Dermis blood vessel endothelial cell (primary cell): ENCODE results near the gene DUSP18. TPM values are rescaled to one million over a fixed set of nuclear protein-coding genes. Genes with fewer than 3 reads are reported as not detected.
"Not testable (repeated sequence)": the region's sequence is repeated elsewhere in the genome, so short reads cannot be mapped to it uniquely, and the experiment has no call there.

Experiments used
- DNase-seq: peaks from one replicate; pipeline ENCODE4 v3.0.0; 2010
- total RNA-seq: library from RNA; depleted of rRNA; stranded (reverse); fragments of >200 nt; gene quantifications from 2 replicates; pipeline ENCODE4 v1.2.3, GENCODE V29; 2014

DUSP18 gene
- total RNA-seq, 1 donor from 2014 or later: 14.0 TPM

GRCh38 chr22:30636226-30637077 is 31.2 kb downstream of the DUSP18 start:
- DNase-seq: peak; percentile 55

- DNase-seq: peak; percentile 94
Observed at GRCh38 chr22:30635273-30636225, 32.1 kb downstream of the DUSP18 start, which contains the start of gene SLC35E4. Gene SLC35E4, plus strand, starts transcription at chr22:30635781. Its CDS starts 670 bp downstream, at chr22:30636451.

- peak; percentile 93 for DNase-seq
Observed at GRCh38 chr22:30634471-30635233, 33.0 kb downstream of the DUSP18 start.

DNA sequence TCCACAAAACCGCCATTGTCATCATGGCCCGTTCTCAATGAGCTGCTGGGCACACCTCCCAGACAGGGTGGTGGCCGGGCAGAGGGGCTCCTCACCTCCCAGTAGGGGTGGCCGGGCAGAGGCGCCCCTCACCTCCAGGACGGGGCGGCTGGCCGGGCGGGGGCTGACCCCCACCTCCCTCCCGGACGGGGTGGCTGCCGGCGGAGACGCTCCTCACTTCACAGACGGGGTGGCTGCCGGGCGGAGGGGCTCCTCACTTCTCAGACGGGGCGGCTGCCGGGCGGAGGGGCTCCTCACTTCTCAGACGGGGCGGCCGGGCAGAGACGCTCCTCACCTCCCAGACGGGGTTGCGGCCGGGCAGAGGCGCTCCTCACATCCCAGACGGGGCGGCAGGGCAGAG is 36.2 kb downstream of the DUSP18 start:
- not testable (repeated sequence) for DNase-seq

DNA sequence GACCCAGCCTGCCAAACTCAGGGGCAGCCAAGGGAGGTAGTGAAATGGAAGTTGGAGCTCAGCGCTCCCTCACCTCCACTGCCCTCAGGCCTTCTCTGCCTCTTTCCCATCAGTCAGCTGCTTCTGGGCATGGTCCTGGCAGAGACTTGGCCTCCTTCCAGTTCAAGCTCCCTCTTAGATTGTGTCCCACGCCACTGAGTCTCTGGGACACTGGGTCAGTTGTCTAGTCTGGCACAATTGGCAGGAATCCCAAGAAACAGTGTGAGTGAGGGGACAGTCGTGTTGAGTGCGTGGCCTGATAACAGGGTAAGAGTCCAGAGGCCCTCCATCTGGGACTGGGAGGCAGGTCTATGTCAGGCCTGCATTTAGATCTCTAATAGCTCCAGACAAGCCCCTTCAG is 39.2 kb downstream of the DUSP18 start:
- no peak for DNase-seq

- DNase-seq: peak; percentile 68
Observed at GRCh38 chr22:30627471-30627870, 40.2 kb downstream of the DUSP18 start.

GRCh38 chr22:30626413-30626812 is 41.3 kb downstream of the DUSP18 start:
- no peak for DNase-seq

DNA sequence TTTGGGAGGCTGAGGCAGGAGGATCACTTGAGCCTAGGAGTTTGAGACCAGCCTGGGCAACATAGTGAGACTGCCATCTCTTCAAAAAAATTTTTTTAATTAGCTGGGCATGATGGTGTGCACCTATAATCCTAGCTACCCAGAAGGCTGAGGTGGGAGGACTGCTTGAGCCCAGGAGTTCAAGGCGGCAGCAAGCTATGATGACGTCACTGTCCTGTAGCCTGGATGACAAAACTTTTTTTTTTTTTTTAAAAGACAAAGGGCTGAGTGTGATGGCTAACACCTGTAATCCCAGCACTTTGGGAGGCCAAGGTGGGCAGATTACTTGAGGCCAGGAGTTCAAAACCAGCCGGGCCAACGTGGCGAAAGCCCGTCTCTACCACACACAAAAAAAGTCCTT is 47.8 kb downstream of the DUSP18 start:
- DNase-seq: not testable (repeated sequence)

- DNase-seq: no peak
Observed at GRCh38 chr22:30617819-30618218, 49.9 kb downstream of the DUSP18 start.

DNA sequence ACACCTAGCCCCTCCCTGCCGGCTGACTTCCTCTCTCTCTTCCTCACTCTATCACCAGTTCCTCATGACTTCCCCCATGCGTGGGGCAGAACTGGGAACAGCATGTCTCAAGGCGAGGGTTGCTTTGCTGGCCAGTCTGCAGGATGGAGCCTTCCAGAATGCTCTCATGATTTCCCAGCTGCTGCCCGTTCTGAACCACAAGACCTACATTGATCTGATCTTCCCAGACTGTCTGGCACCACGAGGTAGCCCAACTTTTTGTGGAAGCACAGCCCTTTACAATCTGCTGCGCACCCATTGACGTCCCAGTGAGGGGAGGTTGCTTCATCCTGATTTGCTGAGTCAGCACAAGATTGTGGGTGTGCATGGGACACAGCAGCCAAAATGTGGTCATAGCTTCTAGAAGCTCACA is 52.1 kb downstream of the DUSP18 start:
- no peak for DNase-seq

DNA sequence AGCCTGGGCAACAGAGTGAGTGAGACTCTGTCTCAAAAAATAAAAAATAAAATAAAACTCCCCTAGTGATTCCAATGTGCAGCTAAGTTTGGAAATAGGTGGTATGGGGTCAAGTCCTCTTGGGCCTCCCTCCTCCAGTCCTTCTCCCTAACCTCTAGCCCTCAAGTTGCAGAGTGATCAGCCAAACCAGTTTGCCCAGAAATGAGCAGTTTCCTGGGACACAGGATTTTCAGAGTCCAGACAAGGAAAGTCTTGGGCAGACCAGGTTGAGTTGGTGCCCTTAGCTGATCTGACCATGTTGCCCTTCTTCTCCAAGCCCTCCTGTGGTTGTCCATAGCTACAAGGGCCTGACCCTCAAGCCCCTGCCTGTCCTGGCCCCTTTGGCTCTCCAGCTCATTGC is 52.8 kb downstream of the DUSP18 start:
- DNase-seq: no peak

DNA sequence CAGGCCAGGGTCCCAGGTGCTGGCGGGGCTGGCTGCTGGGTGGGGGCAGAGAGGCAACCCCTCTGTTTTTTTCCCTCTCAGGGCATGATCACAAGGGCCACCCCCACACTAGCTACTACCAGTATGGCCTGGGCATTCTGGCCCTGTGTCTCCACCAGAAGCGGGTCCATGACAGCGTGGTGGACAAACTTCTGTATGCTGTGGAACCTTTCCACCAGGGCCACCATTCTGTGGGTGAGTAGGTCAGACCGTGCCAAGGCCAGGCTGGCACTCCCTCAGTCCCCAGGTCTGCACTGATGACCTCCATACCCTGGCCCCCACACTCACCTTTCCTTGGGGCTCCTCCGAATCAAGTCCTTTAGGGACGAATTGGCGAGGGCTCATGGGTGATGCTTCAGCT is 53.4 kb downstream of the DUSP18 start:
- no peak for DNase-seq

- DNase-seq: no peak
Observed at GRCh38 chr22:30612789-30613188, 54.9 kb downstream of the DUSP18 start.

Other genes with a start within 250 kb of the DUSP18 start
- gene MTFP1, start 242.1 kb downstream of the DUSP18 start, total RNA-seq: 31.7 and 36.8 TPM in 2 replicates
- not detected in 2 replicates for gene SEC14L3, start 195.9 kb downstream of the DUSP18 start, total RNA-seq
- 0.17 and 0.74 TPM in 2 replicates for gene SEC14L4, start 162.2 kb downstream of the DUSP18 start, total RNA-seq
- gene SEC14L6, start 121.1 kb downstream of the DUSP18 start, total RNA-seq: 0.05 and 0.34 TPM in 2 replicates
- gene GAL3ST1, start 93.2 kb downstream of the DUSP18 start, total RNA-seq: 0.05 and 0.17 TPM in 2 replicates
- 67.2 and 98.6 TPM in 2 replicates for gene PES1, start 76.0 kb downstream of the DUSP18 start, total RNA-seq
- 63.1 and 101 TPM in 2 replicates for gene TCN2, start 60.7 kb downstream of the DUSP18 start, total RNA-seq
- 30.8 and 40.7 TPM in 2 replicates for gene SLC35E4, start 32.1 kb downstream of the DUSP18 start, total RNA-seq
- 14.4 and 18.0 TPM in 2 replicates for gene OSBP2, start 27.0 kb upstream of the DUSP18 start, total RNA-seq